NCI-H524 (cell line): ENCODE measurements around the gene PTPN14.

ENCODE experiments used
- DNase-seq, 2 experiments: peaks; one replicate each; lab custom pipeline; 2025; lab: John Stamatoyannopoulos, UW

The PTPN14 gene

DNA sequence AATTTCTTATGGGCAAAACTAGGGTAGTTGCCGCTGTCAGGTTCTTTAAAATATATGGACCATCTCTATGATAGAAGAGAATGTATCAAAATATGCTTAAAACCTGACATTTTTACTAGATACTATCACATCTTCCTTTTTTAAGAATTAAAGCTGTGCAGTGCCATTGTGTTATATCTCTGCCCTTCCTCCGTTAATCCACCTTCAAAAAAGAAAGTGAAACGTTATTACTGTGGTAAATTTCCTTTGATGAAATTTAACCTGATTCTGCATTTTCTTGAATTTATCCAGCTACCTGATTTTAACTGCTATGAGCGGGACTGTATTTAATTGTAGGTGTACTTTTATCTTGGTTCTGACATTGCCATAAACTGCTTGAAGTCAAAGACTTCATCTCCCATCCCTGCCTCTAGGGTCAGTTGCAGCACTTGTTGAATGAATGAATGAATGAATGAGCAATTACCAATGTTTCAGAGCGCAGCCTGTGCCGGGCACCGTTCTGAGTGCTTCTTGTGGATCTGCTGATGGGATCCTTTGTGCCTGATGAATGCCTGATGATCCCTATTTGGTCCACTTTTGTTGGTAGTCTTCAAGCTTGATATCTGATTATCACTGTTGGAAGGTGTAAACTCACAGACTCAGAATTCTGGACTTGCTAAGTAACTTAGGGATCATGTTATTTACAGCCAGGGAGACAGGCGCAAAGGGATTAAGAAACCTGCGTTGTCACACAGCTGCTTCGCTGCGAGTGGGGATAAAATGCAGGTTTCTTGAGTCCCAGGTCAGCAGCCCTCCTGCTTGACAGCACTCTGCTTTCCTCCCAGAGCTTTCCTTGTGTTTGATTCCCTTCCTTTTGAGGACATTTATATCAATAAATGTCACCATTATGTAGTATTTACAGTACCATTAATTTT is 240.4 kb downstream of the PTPN14 start:
- peak; percentile 78 to 89 for DNase-seq

DNA sequence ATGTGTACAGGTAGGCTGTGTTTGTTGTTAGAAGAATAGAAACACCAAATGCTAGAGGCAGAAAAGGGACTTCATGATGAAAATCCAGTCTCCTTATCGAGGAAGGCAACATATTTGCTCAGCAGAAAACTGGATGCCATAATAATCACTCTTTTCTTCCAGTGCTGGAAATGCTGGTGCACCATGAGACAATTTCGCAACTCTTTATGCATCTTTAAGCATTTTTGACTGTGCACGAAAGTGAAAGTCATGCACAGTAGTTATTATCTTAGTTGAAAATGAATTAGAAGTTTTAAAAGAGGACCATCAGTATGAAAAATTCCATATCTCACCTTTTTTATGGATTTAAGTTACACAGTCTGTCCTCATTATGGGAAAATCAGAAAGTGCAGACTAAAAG is 241.4 kb downstream of the PTPN14 start:
- no peak for DNase-seq

DNA sequence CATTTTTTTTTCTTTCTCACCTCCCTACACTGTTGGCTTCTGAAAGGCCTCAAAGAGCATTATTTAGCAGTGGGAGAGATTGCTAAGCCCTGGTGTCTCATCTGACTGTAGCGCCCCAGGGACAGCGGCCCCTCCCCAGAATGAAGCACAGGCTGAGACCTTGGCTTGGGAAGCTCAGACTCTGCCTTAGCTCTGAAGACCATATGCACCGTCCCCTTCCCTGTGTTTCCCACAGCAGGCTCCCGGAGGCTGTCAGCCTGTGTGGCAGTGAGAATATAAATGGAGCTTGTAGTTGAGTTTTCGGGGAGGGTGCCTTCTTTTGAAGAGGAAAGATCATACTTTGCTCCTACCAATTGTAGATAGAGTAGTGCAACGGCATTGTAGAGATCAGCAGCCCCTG is 245.1 kb downstream of the PTPN14 start:
- no peak for DNase-seq

DNA sequence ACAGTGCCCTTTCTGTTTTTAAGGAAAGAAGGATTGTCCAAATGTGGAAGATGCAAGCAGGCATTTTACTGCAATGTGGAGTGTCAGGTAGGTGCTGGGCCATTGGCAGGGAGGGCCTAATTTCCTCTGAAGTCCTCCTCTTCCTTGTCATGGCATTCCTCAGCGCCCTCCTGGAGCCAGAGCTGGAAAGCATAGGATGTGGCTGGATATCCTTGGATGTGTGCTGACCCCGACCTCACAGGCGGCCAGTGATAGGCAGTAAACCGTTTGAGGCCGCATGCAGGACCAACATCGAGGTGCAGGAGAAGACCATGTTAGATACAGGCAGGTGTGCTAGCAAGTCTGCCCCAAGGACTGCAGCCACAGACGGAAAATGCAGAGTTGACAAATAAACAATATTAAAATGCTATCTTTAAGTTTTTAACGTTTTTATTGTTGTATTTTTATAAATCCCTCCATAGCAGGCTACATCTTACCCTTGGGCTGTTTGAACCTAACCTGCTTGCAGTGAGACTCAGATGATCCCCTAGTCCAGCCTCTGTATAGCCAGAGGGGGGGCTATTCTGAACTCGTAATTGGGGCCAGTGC is 246.1 kb downstream of the PTPN14 start:
- DNase-seq: no peak

DNA sequence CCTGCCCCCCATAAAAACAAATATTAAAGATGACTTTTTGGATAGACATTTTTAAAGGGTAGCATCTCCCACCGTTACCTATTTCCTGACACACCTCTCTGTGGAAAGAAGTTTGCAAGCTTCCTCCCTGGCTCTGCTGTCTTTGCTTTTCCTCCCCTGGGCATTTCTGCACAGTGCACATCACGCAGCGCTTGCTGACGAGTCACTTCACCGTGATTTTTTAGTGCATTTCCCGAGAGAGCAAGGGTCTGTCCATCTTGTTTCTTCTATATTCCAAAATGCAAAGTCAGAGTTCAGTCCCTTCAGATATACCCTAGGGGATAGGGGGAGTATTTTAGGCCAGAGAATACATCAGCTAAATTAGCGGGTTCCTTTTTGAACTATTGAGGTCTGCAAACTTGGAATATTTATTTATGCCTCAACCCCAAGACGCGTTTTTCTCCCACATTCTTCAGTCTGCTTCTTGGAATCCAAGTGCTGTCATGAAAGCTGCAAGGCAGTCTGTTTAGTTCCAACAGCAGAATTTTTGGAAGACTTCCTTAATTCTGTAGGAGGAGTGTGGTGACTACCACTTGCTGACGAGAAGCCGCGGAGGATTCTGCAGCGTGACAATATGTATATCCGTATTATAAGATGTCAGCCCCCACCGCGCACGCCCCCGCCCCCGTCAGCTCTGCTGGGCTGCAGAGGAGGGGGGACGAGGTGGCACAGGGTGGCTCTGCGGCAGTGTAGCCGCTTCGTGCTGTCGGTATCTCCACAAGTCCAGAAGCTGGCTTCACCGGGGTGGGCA is 248.1 kb downstream of the PTPN14 start:
- no peak for DNase-seq

GRCh38 chr1:214301526-214301925 is 249.9 kb downstream of the PTPN14 start:
- no peak for DNase-seq

DNA sequence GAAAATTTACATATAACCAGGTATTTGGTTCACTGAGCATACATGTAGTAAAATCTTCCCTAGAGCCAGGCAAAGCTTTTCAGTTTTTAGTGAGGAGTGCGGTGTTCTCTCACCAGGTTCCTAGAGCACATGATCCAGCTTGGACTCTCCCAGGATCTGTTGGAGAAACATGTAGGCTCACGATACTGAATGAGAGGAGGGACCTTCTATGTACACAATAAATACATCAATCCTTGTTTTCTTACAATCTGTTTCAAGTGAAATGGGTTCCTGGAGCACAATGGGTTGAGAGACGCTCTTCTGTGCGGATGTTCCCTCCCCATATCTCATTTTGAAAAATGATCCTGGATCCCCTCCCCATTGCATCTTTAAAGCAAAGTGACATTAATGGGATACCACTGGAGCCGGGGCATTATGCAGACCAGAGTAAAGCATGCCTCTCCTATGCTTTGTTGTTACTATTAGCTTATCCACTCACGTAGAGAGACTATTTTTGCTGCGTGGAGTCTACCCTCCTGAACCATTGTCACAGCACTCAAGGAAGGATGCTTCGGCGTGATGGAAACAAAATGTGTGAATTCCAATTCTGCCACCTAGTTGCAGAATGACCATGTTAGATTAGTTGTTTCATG is 251.1 kb downstream of the PTPN14 start:
- no peak for DNase-seq
